Activated naive CD4-positive, alpha-beta T cell (primary cell): Measurements from ENCODE around the gene CD84.
"Not testable (repeated sequence)": the region's sequence is repeated elsewhere in the genome, so short reads cannot be mapped to it uniquely, and the experiment has no call there.

ENCODE experiments used
- DNase-seq, 4 experiments: peaks; one replicate each; lab custom pipeline; 2025; lab: John Stamatoyannopoulos, UW

The CD84 gene

GRCh38 chr1:160503087-160503486, 76.2 kb downstream of the CD84 start:
- no peak for DNase-seq

- DNase-seq: no peak
Observed at GRCh38 chr1:160500321-160500990, 78.8 kb downstream of the CD84 start.

GRCh38 chr1:160499631-160500030, 79.7 kb downstream of the CD84 start:
- DNase-seq: no peak

- not testable (repeated sequence) for DNase-seq
Observed at GRCh38 chr1:160498301-160499065, 80.8 kb downstream of the CD84 start.

GRCh38 chr1:160496334-160496733, 83.0 kb downstream of the CD84 start:
- DNase-seq: no peak

GRCh38 chr1:160494620-160495019, 84.7 kb downstream of the CD84 start:
- DNase-seq: no peak

- DNase-seq: no peak
Observed at GRCh38 chr1:160492617-160493016, 86.7 kb downstream of the CD84 start.

- DNase-seq: no peak
Observed at GRCh38 chr1:160491981-160492380, 87.3 kb downstream of the CD84 start.
